ENCODE results near the gene ACTMAP.

- no peak for TF ChIP-seq RAD21 (IDR thresholded peaks at IDR 0.05 in 1 of 2, conservative IDR thresholded peaks at IDR 0.05 in 1 of 2; ENCODE audit: low read depth in 2 of 2, low read length in 2 of 2)
- no peak for TF ChIP-seq CTCF (IDR thresholded peaks at IDR 0.05; ENCODE audit: control extremely low read depth in 1 of 3, insufficient read depth in 1 of 3, low read depth in 1 of 3, low read length in 3 of 3)
Measured at GRCh38 chr19:40717880-40718773, 32.1 kb downstream of the ACTMAP start.

Data from H1 (cell line).